Right lobe of liver (tissue), 6 donors: ENCODE measurements around the gene EHD4. TPM values are rescaled to one million over a fixed set of nuclear protein-coding genes. Genes with fewer than 3 reads are reported as not detected.

Experiments
- ATAC-seq, 4 donors: fragments of 200-7000 bp; cut with Tn5 transposase; one replicate each; pipeline ENCODE4 v1.9.1; 2020; ENCODE audit warnings: mild to moderate bottlenecking in 4 of 4, moderate library complexity in 4 of 4
- DNase-seq, 3 donors: peaks; one replicate each; pipeline ENCODE4 v3.0.0-alpha.2; 2020
- H3K27ac ChIP-seq, 3 donors: fragments of 200-600 bp; one replicate each; pipeline ENCODE4 v1.8.0; 2022
- H3K27me3 ChIP-seq, 2 donors: fragments of 200-600 bp; one replicate each; pipeline ENCODE4 v1.8.0; 2022
- H3K36me3 ChIP-seq, 4 donors: fragments of 200-600 bp; sonication (generic) in 1 of 4; one replicate each; pipeline versions ENCODE4 v1.5.1 to v1.8.0; 2017 to 2022; ENCODE audit warnings: control low read depth in 1 of 4
- H3K4me1 ChIP-seq, 4 donors: fragments of 200-600 bp; sonication (generic) in 1 of 4; one replicate each; pipeline versions ENCODE4 v1.5.1 to v1.8.0; 2017 to 2022; ENCODE audit warnings: control low read depth in 1 of 4
- H3K4me3 ChIP-seq, 3 donors: fragments of 200-600 bp; one replicate each; pipeline ENCODE4 v1.8.0; 2022
- H3K9me3 ChIP-seq, 4 donors: fragments of 200-600 bp; sonication (generic) in 1 of 4; one replicate each; pipeline versions ENCODE4 v1.5.1 to v1.8.0; 2017 to 2022; ENCODE audit warnings: control low read depth in 1 of 4
- POLR2A ChIP-seq: fragments of 450-650 bp; IDR thresholded peaks from one replicate; pipeline ENCODE4 v1.6.1; 2017; ENCODE audit warnings: antibody characterized with exemption, mild to moderate bottlenecking
- WGBS: methylation state at CpG from one replicate; pipeline ENCODE4 v1.1.6; 2018; ENCODE audit warnings: low coverage, low lambda C conversion rate; ENCODE audit not compliant: insufficient coverage; ENCODE audit errors: missing lambda C conversion rate; 5-methylcytosine and 5-hydroxymethylcytosine counted together
- intact Hi-C, 2 donors: fragments of 100-400 bp; cut with DNase I; formaldehyde crosslinking; loops; one replicate each; pipeline versions ENCODE4 v1.11.2 to v1.14.1; 2022
- total RNA-seq, 6 experiments: library from RNA; depleted of rRNA in 2 of 6; stranded (reverse); fragments of >200 nt in 2 of 6; fragmentation: NEBNext Ultra II Directional in 3 of 6; extraction: Animal tissue kit (Norgen Biotek cat#: 25700) in 3 of 6; gene quantifications; one replicate each; pipeline versions ENCODE4 v1.1.0 to v1.2.4, GENCODE V29; 2016 to 2023
- TF ChIP-seq, protein P1 (sequence below), 4 donors: fragments of 200-600 bp in 3 of 4; fragments of 450-650 bp in 1 of 4; IDR thresholded peaks; one replicate each; pipeline versions ENCODE4 v1.5.1 to v1.8.0; 2016 to 2022; ENCODE audit warnings: antibody characterized with exemption in 4 of 4, mild to moderate bottlenecking in 2 of 4
- donor health status: DM: no; HTN: yes; CAD: no.
- donor health status: DM: no; HTN: no; CAD: no.
- donor health status: DM: no; HTN: no; CAD: no.
- donor health status: DM: no; HTN: yes; CAD: no.
- donor health status: DM: no; HTN: yes; CAD: no.

The EHD4 gene
- total RNA-seq, 6 experiments from 2014 or later = 4.7 to 21.5 (median 11.1) TPM

DNA sequence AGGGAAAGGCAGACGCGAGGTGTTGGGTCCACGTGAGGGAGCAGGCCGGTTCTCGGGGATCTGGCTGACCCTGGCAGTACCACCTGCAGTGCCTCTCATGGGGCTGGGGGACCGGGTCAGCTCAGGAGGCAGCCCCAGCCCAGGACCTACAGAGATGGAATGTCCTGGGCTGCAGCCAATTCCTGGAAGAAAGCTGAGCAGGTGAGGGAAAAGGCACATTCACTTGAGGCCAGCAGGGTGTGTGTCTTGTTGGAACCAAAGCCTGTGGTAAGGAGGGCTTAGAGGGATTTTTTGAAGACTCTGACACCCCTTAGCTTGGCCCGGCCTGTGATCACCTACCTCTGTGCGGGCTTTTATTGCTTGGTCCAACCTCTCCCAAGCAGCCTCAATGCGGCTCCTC is 117.9 kb downstream of the EHD4 start:
- intact Hi-C loops = no loop called here
- Histone ChIP-seq H3K9me3 (no peaks in the 10 kb centered on the region), H3K27ac (no peak overlapping the region), H3K36me3 (no peaks in the 10 kb centered on the region), H3K27me3 (no peaks in the 10 kb centered on the region), H3K4me3 (no peak overlapping the region), H3K4me1 (no peaks in the 10 kb centered on the region)
- TF ChIP-seq, protein P1, sequence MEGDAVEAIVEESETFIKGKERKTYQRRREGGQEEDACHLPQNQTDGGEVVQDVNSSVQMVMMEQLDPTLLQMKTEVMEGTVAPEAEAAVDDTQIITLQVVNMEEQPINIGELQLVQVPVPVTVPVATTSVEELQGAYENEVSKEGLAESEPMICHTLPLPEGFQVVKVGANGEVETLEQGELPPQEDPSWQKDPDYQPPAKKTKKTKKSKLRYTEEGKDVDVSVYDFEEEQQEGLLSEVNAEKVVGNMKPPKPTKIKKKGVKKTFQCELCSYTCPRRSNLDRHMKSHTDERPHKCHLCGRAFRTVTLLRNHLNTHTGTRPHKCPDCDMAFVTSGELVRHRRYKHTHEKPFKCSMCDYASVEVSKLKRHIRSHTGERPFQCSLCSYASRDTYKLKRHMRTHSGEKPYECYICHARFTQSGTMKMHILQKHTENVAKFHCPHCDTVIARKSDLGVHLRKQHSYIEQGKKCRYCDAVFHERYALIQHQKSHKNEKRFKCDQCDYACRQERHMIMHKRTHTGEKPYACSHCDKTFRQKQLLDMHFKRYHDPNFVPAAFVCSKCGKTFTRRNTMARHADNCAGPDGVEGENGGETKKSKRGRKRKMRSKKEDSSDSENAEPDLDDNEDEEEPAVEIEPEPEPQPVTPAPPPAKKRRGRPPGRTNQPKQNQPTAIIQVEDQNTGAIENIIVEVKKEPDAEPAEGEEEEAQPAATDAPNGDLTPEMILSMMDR (IDR thresholded peaks at IDR 0.05) = no peak
- TF ChIP-seq POLR2A = no peak
- DNase-seq (no peak), ATAC-seq (no peak)
- WGBS = no CpG with 5 or more reads among the region's 9 CpGs

DNA sequence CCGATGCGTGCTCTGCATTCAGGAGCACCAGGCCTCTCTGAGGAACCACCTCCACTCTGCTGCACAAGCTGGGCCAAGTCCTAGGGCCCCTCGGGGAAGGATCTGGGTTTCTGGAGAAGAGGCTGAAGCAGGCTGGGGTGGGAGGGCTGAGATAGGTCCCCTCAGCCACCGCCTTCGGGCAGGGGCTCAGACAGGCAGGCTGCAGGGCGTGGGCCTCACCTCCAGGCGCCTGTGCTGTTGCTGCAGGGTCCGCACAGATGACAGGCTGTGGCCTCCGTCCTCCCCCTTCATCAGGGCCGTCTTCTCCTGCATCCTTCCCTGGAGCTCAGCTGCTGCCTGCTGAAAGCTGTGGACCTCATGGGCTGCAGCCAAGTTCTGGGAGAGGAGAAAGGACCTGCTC is 118.5 kb downstream of the EHD4 start:
- no peak for DNase-seq

DNA sequence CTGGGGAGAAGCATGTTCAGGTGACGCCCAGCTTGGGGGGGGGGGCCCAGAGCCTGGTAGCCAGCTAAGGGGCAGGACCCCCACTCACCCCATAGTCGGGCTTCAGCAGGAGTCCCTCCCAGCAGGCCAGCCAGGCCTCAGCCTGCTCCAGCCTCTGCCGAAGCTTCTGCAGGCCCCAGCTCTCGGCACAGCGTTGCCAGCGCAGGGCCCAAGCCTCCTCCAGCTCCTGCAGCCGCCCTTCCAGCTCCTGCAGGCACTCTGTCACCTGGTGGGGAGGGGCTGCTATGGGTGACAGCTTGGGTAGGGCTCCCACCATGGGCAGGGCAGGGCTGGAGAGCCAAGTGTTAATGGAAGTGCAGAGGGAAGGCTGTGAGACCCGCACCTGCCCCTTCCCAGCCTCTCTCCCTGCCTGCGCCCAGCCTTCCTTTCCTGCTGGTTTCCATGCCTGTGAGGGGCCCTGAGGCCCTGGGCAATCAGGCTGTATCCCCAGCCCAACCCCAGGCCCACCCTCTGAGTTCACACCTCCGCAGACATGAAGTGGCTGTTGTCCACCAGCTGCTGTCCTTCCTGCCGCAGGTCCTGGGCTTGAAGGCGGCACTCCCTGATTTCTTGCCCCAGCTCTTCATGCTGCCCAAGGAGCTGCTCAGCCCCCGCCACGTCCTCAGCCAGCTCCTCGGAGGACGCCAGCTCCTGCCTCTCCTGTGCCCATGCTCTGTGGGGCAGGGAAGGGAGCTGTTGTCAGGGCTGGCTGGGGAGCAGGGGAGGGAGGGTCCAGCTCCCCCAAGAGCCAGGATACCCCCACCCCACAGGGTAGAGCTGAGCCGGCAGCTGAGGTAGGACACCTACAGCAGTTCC is 119.4 kb downstream of the EHD4 start:
- WGBS = no CpG with 5 or more reads among the region's 17 CpGs
- intact Hi-C loops = no loop called here
- no peaks in the 10 kb centered on the region for H3K4me1 ChIP-seq

More for the DNA sequence above, 118.5 kb downstream of the EHD4 start:
- H3K36me3 ChIP-seq = no peaks in the 10 kb centered on the region
- no peak overlapping the region for H3K27ac ChIP-seq
- 93% methylated on average over 2 of the region's 10 CpGs for WGBS
- intact Hi-C loops = no loop called here
- no peak for ATAC-seq
- TF ChIP-seq POLR2A = no peak
- TF ChIP-seq, protein P1 (IDR thresholded peaks at IDR 0.05) = no peak
- no peaks in the 10 kb centered on the region for H3K27me3 ChIP-seq
- no peak overlapping the region for H3K4me3 ChIP-seq
- H3K9me3 ChIP-seq = no peaks in the 10 kb centered on the region
- H3K4me1 ChIP-seq = no peaks in the 10 kb centered on the region

DNA sequence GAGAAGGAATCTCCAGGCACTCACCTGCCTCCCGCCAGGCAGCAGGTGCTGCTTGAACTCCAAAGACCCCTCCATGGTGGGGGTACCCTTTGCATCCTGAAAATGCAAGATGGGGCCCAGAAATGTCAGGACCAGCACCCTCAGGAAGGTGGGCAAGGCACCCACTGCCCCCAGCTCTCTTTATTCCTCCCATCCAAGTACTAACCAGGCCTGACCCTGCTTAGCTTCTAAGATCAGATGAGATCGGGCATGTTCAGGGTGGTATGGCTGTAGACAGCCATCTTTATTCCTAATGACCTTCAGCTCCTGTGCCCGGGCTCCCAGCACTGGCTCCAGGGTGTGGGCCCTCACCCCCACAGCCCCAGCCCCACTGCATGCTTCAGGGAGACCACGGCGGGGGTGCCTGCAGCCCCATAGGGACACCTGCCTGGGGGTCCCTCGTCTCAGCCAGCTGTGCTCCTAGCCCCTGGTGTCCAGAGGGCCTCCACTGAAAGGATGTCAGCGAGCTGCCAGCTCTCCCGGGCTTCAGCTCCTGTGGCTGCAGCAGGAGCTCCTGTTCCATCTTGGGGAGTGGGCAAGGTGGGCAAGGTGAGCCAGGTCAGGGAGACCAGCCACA is 120.5 kb downstream of the EHD4 start:
- ATAC-seq (no peak), DNase-seq (no peak)
- intact Hi-C loops = no loop called here
- Histone ChIP-seq H3K36me3 (peaks cover 0 to 9% (median 2%) of the 10 kb centered on the region in 4 donors), H3K4me1 (no peaks in the 10 kb centered on the region), H3K27ac (no peak overlapping the region), H3K4me3 (no peak overlapping the region), H3K27me3 (no peaks in the 10 kb centered on the region), H3K9me3 (no peaks in the 10 kb centered on the region)
- TF ChIP-seq, protein P1 (IDR thresholded peaks at IDR 0.05) = no peak
- TF ChIP-seq POLR2A = no peak
- no CpG with 5 or more reads among the region's 8 CpGs for whole genome bisulfite sequencing

More for the DNA sequence above, 119.4 kb downstream of the EHD4 start:
- ATAC-seq (no peak), DNase-seq (no peak)
- peaks cover 0 to 3% (median 0%) of the 10 kb centered on the region in 4 donors for H3K36me3 ChIP-seq
- no peaks in the 10 kb centered on the region for H3K27me3 ChIP-seq
- H3K9me3 ChIP-seq = no peaks in the 10 kb centered on the region
- H3K4me3 ChIP-seq = no peak overlapping the region
- H3K27ac ChIP-seq = no peak overlapping the region
- no peak for TF ChIP-seq POLR2A
- TF ChIP-seq, protein P1 (IDR thresholded peaks at IDR 0.05) = no peak
